Neural cell (in vitro differentiated cells): ENCODE data around the gene URI1.

Source experiments
- CTCF ChIP-seq: fragments of 450-650 bp; IDR thresholded peaks from 2 replicates; pipeline ENCODE4 v1.5.1; 2014; ENCODE audit warnings: antibody characterized with exemption, mild to moderate bottlenecking, moderate library complexity; ENCODE audit not compliant: poor library complexity, severe bottlenecking
- EZH2 ChIP-seq: fragments of 200-600, 300-800 bp; shearing (Covaris generic), sonication (generic); IDR thresholded peaks from 2 replicates; pipeline ENCODE4 v1.6.1; 2014; ENCODE audit warnings: antibody characterized with exemption, low read length, borderline replicate concordance, mild to moderate bottlenecking; ENCODE audit not compliant: insufficient read depth, poor library complexity, severe bottlenecking
- POLR2AphosphoS5 ChIP-seq: IDR thresholded peaks from 2 replicates; pipeline ENCODE4 v1.6.1; 2012

- TF ChIP-seq CTCF (no peak), POLR2AphosphoS5 (no peak), EZH2 (no peak)
Measured at GRCh38 chr19:30029721-30030510, 87.9 kb downstream of the URI1 start.
